GM23338 (cell line): ENCODE results near the gene OLA1. TPM values are rescaled to one million over a fixed set of nuclear protein-coding genes. Genes with fewer than 3 reads are reported as not detected.

Experiments
- ATAC-seq: fragments of 200-7000 bp; cut with Tn5 transposase; 3 replicates; pipeline ENCODE4 v1.9.1; 2020
- DNase-seq: peaks from one replicate; pipeline ENCODE4 v3.0.0-alpha.2; 2015; ENCODE audit warnings: low spot score
- H2AFZ ChIP-seq: fragments of 200-600 bp; sonication (generic); 2 replicates; pipeline ENCODE4 v1.8.0; 2016; ENCODE audit warnings: antibody characterized with exemption, mild to moderate bottlenecking, moderate library complexity
- H3F3A ChIP-seq: fragments of 200-600 bp; sonication (generic); replicated peaks from 2 replicates; pipeline ENCODE4 v1.8.0; 2017; ENCODE audit warnings: antibody characterized with exemption, mixed run types, low read depth
- H3K27ac ChIP-seq: fragments of 200-600 bp; sonication (generic); 2 replicates; pipeline ENCODE4 v1.6.1; 2016; ENCODE audit warnings: low read depth
- H3K27me3 ChIP-seq: fragments of 200-600 bp; sonication (generic); 2 replicates; pipeline ENCODE4 v1.8.0; 2016; ENCODE audit warnings: mild to moderate bottlenecking, mixed run types, moderate library complexity; ENCODE audit not compliant: insufficient read depth
- H3K36me3 ChIP-seq: fragments of 200-600 bp; sonication (generic); 2 replicates; pipeline ENCODE4 v1.8.0; 2016; ENCODE audit warnings: mild to moderate bottlenecking; ENCODE audit not compliant: insufficient read depth
- H3K4me1 ChIP-seq: fragments of 200-600 bp; sonication (generic); 2 replicates; pipeline ENCODE4 v1.8.0; 2016; ENCODE audit warnings: mild to moderate bottlenecking, moderate library complexity; ENCODE audit not compliant: insufficient read depth
- H3K4me2 ChIP-seq: fragments of 200-600 bp; sonication (generic); 2 replicates; pipeline ENCODE4 v1.7.1; 2017; ENCODE audit warnings: mixed run types
- H3K4me3 ChIP-seq: fragments of 200-600 bp; sonication (generic); 2 replicates; pipeline ENCODE4 v1.6.1; 2016; ENCODE audit warnings: mixed run types
- H3K79me2 ChIP-seq: fragments of 200-600 bp; sonication (generic); replicated peaks from 2 replicates; pipeline ENCODE4 v1.8.0; 2017; ENCODE audit warnings: mild to moderate bottlenecking; ENCODE audit not compliant: insufficient read depth
- H3K9me2 ChIP-seq: fragments of 200-600 bp; sonication (generic); 2 replicates; pipeline ENCODE4 v1.8.0; 2017; ENCODE audit not compliant: insufficient read depth
- H4K20me1 ChIP-seq: fragments of 200-600 bp; sonication (generic); replicated peaks from 2 replicates; pipeline ENCODE4 v1.8.0; 2017; ENCODE audit warnings: mild to moderate bottlenecking; ENCODE audit not compliant: insufficient read depth
- H3K27ac Mint-ChIP-seq: 2 replicates; pipeline ENCODE4 v1.8.0; 2020; ENCODE audit warnings: inconsistent platforms, mild to moderate bottlenecking, moderate library complexity, mixed read lengths
- H3K27me3 Mint-ChIP-seq: 3 replicates; pipeline ENCODE4 v1.8.0; 2022; ENCODE audit warnings: low read depth, mild to moderate bottlenecking, moderate library complexity, mixed read lengths, inconsistent platforms; ENCODE audit not compliant: insufficient read depth, poor library complexity
- H3K36me3 Mint-ChIP-seq: 3 replicates; pipeline ENCODE4 v1.8.0; 2021; ENCODE audit warnings: low read depth, mild to moderate bottlenecking, inconsistent platforms, moderate library complexity, mixed read lengths
- H3K4me1 Mint-ChIP-seq: 3 replicates; pipeline ENCODE4 v1.8.0; 2020; ENCODE audit warnings: mild to moderate bottlenecking, inconsistent platforms, mixed read lengths
- H3K4me3 Mint-ChIP-seq: 3 replicates; pipeline ENCODE4 v1.8.0; 2021; ENCODE audit warnings: moderate library complexity, mild to moderate bottlenecking, inconsistent platforms, mixed read lengths
- H3K9me3 Mint-ChIP-seq: 3 replicates; pipeline ENCODE4 v1.8.0; 2020; ENCODE audit warnings: moderate library complexity, mild to moderate bottlenecking, inconsistent platforms, mixed read lengths
- CREB1 ChIP-seq: fragments of 250-450 bp; sonication (Bioruptor Pico); IDR thresholded peaks from 2 replicates; pipeline ENCODE4 v1.5.0; 2020; ENCODE audit warnings: low read depth, mild to moderate bottlenecking, moderate library complexity
- CTCF ChIP-seq, 2 experiments: fragments of 200-600 bp in 1 of 2; sonication (generic) in 1 of 2; conservative IDR thresholded peaks; 2 replicates each; pipeline versions ENCODE4 v1.5.1 to v1.6.1; 2016 to 2017; ENCODE audit warnings: antibody characterized with exemption in 2 of 2, low read depth in 2 of 2, mild to moderate bottlenecking in 2 of 2, moderate library complexity in 1 of 2
- ETS1 ChIP-seq: IDR thresholded peaks from 2 replicates; pipeline ENCODE4 v1.6.1; 2016; ENCODE audit warnings: antibody characterized with exemption
- EZH2 ChIP-seq: fragments of 200-600 bp; sonication (generic); IDR thresholded peaks from one replicate; pipeline ENCODE4 v1.8.0; 2017; ENCODE audit warnings: antibody characterized with exemption, mild to moderate bottlenecking, low read depth; ENCODE audit not compliant: unreplicated experiment
- EZH2phosphoT487 ChIP-seq: fragments of 200-600 bp; sonication (generic); IDR thresholded peaks from one replicate; pipeline ENCODE4 v1.8.1; 2018; ENCODE audit warnings: antibody characterized with exemption; ENCODE audit not compliant: unreplicated experiment
- JUNB ChIP-seq: IDR thresholded peaks from one replicate; pipeline ENCODE4 v1.6.1; 2016; ENCODE audit warnings: antibody characterized with exemption; ENCODE audit not compliant: unreplicated experiment
- NANOG ChIP-seq: IDR thresholded peaks from 2 replicates; pipeline ENCODE4 v1.6.1; 2016; ENCODE audit warnings: antibody characterized with exemption, borderline replicate concordance
- REST ChIP-seq: IDR thresholded peaks from one replicate; pipeline ENCODE4 v1.6.1; 2018; ENCODE audit warnings: antibody characterized with exemption; ENCODE audit not compliant: unreplicated experiment
- STAT1 ChIP-seq: IDR thresholded peaks from one replicate; pipeline ENCODE4 v1.6.1; 2016; ENCODE audit warnings: antibody characterized with exemption; ENCODE audit not compliant: unreplicated experiment
- ZNF114 ChIP-seq: fragments of 250-450 bp; sonication (Bioruptor Pico); IDR thresholded peaks from 2 replicates; pipeline ENCODE4 v1.5.0; 2020; ENCODE audit warnings: mild to moderate bottlenecking, moderate library complexity
- ZNF331 ChIP-seq: fragments of 250-450 bp; sonication (Bioruptor Pico); IDR thresholded peaks from 2 replicates; pipeline ENCODE4 v1.5.0; 2020; ENCODE audit warnings: low read depth, mild to moderate bottlenecking, moderate library complexity
- ZNF462 ChIP-seq: fragments of 250-450 bp; sonication (Bioruptor Pico); IDR thresholded peaks from 2 replicates; pipeline ENCODE4 v1.5.0; 2020; ENCODE audit warnings: mild to moderate bottlenecking, moderate library complexity
- polyA plus RNA-seq: library from polyadenylated mRNA; unstranded; fragments of >200 nt; fragmentation: Nextera tagmentation; extraction: Ambion mirVana; gene quantifications from 2 replicates; pipeline ENCODE4 v1.2.1, GENCODE V29; 2016
- total RNA-seq: library from RNA; depleted of rRNA; stranded (reverse); fragments of >200 nt; shearing (Covaris generic); gene quantifications from 2 replicates; pipeline ENCODE4 v1.2.3, GENCODE V29; 2014

The OLA1 gene
- total and polyA plus RNA-seq, 2 experiments from 2014 or later: 104 to 242 TPM

- Histone ChIP-seq H3K9me2 (no peaks in the 10 kb centered on the region), H3K4me1 (peaks cover 11% of the 10 kb centered on the region), H3K27me3 (no peaks in the 10 kb centered on the region), H3K79me2 (no peaks in the 10 kb centered on the region), H4K20me1 (no peaks in the 10 kb centered on the region), H3K36me3 (no peaks in the 10 kb centered on the region), H3F3A (no peaks in the 10 kb centered on the region), H2AFZ (no peak overlapping the region), H3K4me2 (peak overlapping the region; percentile 7; the same call in 1 of the 2 replicates), H3K4me3 (no peak overlapping the region), H3K27ac (no peak overlapping the region; the same call in 1 of the 2 replicates)
- DNase-seq (no peak), ATAC-seq (peak; percentile 27; the same call in 2 of the 3 replicates)
- H3K27me3 Mint-ChIP-seq: peaks cover 3% of the 10 kb centered on the region
- no peak overlapping the region for H3K4me3 Mint-ChIP-seq
- H3K36me3 Mint-ChIP-seq: peaks cover 6% of the 10 kb centered on the region; the same call in 1 of the 3 replicates
- H3K27ac Mint-ChIP-seq: no peak overlapping the region
- H3K9me3 Mint-ChIP-seq: no peaks in the 10 kb centered on the region; the same call in 2 of the 3 replicates
- peaks cover 24% of the 10 kb centered on the region for H3K4me1 Mint-ChIP-seq
- no peak for TF ChIP-seq ETS1
- TF ChIP-seq REST: no peak
- TF ChIP-seq STAT1: no peak
- TF ChIP-seq JUNB: no peak
- no peak for TF ChIP-seq NANOG
- TF ChIP-seq CTCF (conservative IDR thresholded peaks at IDR 0.05; ENCODE audit: low read depth in 2 of 2): no peak
- TF ChIP-seq EZH2: no peak
- no peak for TF ChIP-seq ZNF331
- no peak for TF ChIP-seq CREB1 (CRISPR knock-in tag)
- TF ChIP-seq EZH2phosphoT487: no peak
- TF ChIP-seq ZNF114 (CRISPR knock-in tag): no peak
- no peak for TF ChIP-seq ZNF462
Observed at GRCh38 chr2:174072069-174072468, 176.3 kb downstream of the OLA1 start.
